ENCODE data around the gene DYNC2LI1.

The DYNC2LI1 gene

DNA sequence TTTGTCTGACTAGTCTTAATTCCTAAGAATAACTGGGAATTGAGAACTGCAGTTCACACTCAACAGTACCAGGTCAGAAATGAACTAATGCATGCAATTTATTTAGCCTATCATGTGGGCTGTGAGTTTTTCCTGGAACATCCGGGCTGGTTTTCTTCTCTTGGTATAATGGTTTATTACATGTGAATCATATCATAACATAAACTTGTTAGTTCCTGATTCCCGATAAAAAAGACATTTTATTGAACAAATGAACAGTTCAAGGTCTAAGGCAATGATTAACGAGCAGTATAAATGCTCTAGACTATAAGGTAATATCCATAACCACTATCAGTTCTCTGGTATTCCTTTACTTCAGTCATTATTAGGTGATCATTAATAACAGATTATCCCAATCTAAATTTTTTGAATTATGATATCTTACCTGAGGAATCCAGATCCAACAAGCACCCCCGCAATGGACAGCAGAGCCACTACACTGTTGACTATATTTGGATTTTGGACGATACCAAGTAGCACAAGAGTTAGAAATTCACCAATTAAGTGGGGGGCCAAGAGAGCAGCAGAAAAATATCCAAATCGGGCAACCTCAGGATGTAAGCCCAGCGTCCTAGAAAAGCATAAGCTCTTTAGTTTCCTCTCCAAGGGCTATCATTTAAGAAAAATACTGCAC, 45.8 kb downstream of the DYNC2LI1 start:
- DNase-seq: no peak

DNA sequence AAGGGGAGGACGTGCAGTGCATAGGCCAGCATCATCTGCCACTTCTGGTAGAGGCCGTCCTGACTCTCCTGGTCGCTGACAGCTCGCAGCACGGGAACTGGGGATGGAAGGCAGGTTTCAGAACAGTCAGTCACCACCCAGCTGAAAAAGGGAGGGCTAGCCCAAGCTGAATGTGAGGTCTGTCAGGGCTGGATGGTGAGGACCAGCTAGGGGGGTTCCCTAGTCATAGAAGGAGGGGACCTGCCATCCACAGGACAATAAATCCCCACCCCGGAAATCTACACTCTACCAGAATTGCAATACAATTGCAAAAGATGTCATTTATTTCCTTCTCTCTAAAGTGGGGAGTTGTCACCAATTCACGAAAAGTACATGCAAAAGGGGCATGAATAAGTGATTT, 49.0 kb downstream of the DYNC2LI1 start:
- DNase-seq: no peak

- no peak for DNase-seq
Observed at GRCh38 chr2:43823751-43824150, 49.9 kb downstream of the DYNC2LI1 start.

DNA sequence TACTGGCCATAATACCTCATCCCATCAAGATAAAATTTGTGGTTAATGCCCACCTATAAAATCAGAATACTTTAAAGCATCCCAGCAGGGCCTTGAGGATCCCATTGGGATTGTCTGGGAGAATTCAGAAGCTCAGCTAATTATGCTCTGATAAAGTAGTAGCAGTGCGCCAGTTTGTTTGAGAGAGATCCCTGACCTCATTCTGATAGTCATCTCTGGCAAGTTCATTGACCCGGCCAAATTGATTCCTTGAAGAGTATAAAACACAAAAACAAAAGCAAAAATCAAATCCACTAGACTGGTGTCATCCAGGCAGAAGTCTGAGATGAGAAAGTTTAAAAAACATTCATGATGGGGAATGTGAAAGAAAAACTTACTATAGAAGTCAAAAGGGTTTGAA, 50.7 kb downstream of the DYNC2LI1 start:
- no peak for DNase-seq

GRCh38 chr2:43824951-43825493, 51.2 kb downstream of the DYNC2LI1 start:
- DNase-seq: no peak

DNA sequence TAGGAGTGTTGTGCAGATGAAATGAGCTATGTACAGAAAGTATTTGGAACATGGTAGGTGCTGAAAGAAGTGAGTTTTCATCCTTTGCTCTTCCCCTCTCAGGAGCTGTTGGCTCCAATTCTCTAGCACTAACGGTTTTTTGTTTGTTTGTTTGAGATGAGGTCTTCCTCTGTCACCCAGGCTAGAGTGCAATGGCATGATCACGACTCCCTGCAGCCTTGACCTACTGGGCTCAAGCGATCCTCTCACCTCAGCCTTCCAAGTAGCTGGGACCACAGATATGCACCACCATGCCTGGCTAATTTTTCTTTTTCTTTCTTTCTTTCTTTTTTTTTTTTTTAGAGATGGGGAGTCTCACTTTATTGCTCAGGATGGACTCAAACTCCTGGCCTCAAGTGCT, 52.0 kb downstream of the DYNC2LI1 start:
- no peak for DNase-seq

GRCh38 chr2:43826305-43827250, 52.7 kb downstream of the DYNC2LI1 start:
- no peak for DNase-seq

GRCh38 chr2:43831543-43832294, 57.9 kb downstream of the DYNC2LI1 start:
- peak in 2 of 3 experiments; percentile 66 to 78 for DNase-seq

GRCh38 chr2:43832457-43832856, 58.6 kb downstream of the DYNC2LI1 start:
- peak in 1 of 3 experiments; percentile 40 for DNase-seq

DNA sequence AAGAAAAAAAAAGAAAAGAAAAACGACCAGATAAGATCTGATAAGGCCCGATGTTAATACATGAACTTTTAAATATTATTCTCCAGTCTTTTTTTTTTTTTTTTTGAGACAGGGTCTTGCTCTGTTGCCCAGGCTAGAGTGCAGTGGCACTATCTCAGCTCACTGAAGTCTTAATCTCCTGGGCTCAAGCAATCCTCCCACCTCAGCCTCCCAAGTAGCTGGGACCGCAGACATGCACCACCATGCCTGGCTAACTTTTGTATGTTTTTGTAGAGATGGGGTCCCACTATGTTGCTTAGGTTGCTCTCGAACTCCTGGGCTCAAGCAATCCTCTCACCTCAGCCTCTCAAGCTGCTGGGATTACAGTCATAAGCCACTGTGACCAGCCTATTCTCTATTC, 63.2 kb downstream of the DYNC2LI1 start:
- no peak for DNase-seq

DNA sequence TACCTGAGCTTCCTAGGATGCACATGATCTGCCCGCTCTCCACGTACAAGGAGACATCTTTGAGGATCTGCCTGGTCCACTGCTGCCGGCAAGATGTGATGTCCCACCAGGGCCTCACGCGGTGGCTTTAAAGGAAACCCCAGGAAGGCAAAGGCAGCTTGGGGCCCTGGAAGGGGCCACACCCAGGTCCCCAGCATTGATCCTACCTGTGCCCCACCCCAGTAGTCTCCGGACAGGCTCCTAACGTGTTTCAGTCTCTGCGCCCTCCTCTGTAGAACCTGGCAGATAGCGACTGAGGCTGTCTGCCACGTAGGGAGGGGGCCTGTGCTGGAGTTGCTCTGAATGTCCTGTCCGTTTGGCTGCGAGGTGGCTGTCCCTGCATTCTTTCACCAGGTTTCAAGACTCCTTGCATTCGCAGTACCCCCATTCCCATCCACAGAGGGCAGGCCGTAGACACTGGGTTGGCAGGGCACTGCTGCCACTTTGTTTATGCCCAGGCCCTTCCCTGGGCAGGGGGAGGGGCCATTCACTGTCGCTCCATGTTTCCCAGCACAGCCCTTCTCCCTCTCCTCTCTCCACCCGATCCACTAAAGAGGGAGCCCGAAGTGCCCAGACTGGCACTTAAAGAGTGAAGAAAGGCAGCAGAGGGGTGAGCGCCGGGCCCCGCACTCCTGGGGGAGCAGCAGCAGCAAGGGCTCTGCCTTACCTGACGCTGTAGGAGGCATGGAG, 64.2 kb downstream of the DYNC2LI1 start:
- no peak for DNase-seq

DNA sequence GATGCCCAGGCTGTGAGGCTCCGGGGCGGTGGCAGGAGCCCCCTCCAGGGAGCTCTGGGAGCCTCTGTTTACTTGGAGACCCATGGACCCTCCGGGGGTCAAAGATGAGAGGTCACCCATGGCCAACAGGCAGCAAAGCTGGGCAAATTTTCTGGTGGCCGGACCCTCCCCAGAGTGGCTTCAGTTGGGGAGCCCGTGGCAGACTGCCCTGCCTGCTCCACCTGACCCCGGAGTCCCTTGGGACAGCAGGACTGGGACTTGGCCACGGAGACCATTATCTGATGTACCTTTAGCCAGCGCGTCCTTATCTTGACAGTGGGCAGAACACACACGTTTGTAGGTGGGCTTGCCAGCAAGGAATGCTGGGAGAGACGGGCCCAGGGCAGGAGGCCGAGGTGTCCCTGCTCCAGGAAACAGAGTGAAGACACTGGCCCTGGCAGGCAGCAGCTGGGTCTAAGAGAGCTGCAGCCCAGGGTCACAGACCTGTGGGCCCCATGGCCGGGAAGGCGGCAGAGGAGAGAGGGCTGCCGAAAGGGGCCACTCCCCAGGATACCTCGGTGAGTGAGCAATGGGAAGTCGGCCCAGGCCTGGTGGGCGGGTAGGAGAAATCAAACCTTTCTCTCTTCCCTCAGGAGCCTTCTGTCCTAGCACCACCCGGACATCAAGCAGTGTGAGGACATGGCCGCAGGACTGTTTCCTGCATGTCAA, 64.9 kb downstream of the DYNC2LI1 start, which contains the start of the genes ABCG5 and ABCG8:
TSS of gene ABCG5 (minus strand) at position 280 of the 708 bp plus-strand sequence. CDS start at position 120, 160 bp downstream.
TSS of gene ABCG8 (plus strand) at position 412 of the 708 bp plus-strand sequence. CDS start at position 495, 83 bp downstream.
- no peak for DNase-seq

DNA sequence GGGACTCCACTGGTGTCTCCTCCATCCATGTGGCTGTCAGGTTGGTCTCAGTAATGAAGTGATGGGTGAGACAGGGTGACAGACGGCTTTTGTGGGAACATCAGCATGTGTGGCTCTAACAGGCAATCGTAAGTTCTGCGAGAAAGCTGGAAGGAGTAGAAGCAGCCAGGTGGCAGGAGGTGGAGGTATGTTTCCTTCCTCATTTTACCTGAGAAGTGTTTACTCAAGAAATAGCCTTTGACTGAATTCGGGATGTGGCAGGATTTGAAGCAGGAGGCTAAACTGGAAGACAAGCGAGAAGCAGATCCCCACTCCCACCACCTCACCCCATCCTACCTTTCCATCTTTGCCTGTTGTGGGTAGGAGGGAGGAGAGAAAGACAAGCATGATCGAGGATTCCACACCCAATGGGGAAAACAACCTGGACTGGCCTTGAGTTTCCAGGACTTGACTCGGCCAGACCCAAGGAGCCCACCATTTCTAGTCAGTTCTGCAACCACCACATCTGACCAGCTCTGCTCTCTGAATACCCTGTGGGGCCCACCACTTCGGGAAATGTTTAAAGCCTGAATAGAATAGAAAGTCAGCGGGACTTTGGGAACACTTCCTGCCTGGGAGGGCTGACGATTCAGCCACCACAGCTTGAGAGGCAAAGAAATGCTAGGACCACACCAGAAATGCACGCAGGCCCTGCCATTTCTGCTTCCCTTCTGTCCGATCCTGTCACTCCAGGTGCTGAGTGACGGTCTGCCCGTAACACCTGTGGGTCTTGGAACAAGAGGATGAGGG, 66.1 kb downstream of the DYNC2LI1 start:
- no peak for DNase-seq

DNA sequence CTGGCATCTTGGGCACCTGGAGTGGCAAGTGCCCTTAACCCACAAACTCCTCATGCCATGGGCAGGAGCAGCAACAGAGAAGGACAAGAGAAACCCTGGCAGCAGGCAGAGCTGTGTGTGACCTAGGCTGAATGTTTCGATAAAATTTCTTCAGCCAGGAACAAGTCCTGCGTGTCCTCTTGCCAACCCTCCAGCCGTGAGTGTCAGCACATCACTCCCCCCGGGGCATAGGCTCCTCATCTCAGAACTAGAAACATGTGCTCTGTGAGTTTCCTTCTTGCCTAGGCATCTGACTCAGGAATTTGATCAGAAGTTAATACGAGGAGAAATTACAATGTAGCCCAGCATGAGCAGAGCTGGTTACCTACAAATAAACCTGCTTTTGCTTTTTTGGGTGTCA, 67.1 kb downstream of the DYNC2LI1 start:
- DNase-seq: no peak

DNA sequence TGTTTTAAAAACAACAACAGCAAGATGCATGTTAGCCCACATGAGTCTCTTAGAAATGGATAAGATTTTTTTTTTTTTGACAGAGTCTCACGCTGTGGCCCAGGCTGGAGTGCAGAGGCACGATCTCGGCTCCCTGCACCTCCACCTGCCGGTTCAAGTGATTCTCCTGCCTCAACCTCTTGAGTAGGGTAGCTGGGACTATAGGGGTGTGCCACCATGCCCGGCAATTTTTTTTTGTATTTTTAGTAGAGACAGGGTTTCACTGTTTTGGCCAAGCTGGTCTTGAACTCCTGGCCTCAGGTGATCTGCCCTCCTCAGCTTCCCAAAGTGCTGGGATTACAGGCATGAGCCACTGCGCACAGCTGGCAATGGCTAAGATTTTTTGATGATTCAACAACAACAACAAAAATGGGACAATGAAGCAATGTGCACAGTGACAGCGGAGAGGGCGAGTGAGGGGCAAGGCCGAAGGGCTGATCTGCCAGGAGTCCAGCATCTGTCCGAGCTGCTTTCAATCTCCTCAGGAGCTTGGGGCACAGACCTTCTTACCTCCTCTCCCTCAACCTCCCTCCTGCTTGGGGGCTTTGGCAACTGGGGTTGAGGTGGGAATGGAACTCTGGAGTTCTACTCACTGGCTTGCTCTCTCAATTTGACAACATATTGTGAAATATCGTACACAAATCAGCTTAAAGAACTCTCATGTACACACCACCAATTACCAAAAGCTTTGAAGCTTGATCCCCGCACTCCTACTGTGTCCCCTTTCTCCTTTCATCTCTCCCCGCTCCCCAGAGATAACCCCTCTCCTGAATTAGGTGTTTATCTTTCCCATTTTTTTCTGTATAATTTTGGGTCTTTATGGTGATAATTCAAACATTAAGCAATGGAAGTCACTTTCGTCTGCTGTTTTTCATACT, 68.4 kb downstream of the DYNC2LI1 start:
- DNase-seq: no peak

- DNase-seq: no peak
Observed at GRCh38 chr2:43842866-43843226, 69.0 kb downstream of the DYNC2LI1 start.

- DNase-seq: no peak
Observed at GRCh38 chr2:43845181-43845580, 71.3 kb downstream of the DYNC2LI1 start.

DNA sequence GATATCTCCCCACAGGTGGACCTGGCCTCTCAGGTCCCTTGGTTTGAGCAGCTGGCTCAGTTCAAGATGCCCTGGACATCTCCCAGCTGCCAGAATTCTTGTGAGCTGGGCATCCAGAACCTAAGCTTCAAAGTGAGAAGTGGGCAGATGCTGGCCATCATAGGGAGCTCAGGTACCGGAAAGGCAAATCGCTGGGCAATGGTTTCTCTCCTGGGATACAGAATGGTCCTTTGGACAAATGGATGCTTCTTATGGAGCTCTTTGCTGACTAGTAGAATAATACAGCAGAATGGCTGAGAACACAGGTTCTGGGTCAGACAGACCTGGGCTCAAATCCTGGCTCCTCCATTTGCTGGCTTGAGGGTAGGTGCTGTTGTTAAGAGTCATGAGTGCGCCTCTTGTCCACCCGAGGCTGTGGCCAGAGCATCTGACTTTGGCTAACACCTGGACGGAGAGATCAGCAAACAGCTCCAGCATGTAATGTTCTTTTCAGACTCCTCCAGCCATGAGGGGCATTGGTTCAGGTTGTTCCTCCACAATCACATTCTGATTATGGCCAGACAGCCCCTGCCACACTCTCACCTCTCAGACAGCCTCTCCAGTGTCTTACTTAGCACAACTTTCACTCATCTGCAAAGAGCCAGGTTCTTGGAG, 72.4 kb downstream of the DYNC2LI1 start:
- DNase-seq: no peak

DNA sequence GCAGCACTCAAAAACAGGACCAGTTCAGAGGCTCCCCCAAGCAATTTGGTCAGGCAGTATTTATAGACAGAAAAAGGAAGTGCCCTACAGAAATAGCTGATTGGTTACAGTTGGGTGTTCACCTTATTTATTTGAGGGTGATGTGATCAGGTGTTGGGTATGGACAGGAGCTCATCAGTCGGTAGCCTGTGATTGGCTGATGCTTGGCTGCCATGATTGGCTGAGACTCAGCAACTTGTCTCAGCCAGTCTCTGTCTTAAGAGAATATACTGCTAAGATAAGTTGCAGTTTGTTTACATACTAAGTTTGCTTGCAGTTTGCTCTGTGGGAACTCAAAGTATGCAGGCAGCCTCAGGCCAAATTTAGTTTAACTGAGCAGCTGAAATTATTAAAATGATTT, 74.4 kb downstream of the DYNC2LI1 start:
- DNase-seq: peak in 1 of 3 experiments; percentile 28
